HG02870 (cell line): ENCODE results near the gene TIMM50.
"Not testable (repeated sequence)": the region's sequence is repeated elsewhere in the genome, so short reads cannot be mapped to it uniquely, and the experiment has no call there.

ENCODE experiments used
- ATAC-seq: cut with Tn5 transposase; IDR thresholded peaks from one replicate; pipeline ENCODE4 v1.9.1; 2021; ENCODE audit warnings: mild to moderate bottlenecking, moderate library complexity; ENCODE audit not compliant: unreplicated experiment

The TIMM50 gene

GRCh38 chr19:39469036-39469435 lies 11.6 kb upstream of the TIMM50 start:
- ATAC-seq = no peak

DNA sequence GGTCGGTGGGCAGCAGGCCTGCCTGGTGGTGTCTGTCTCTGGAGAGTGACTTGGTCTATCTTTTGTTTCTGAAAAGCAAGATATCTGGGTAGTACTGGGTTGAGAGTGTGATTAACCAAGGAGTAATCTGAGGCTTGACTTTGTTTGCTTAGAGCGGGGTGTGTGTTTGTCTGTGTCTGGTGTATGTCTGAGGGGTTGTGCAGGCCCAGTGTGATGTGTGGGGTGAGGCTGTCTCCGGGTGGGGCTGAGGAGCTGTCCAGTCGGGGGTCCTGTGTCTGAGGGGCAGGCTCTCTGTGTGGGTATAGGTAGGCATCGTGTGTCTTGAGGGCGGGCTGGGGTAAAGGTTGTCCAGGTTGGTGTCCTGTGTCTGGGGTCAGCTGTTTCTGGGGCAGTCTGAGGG lies 11.1 kb upstream of the TIMM50 start:
- ATAC-seq = no peak

- no peak for ATAC-seq
These were observed 9.8 kb upstream of the TIMM50 start for GRCh38 chr19:39470724-39471339.

DNA sequence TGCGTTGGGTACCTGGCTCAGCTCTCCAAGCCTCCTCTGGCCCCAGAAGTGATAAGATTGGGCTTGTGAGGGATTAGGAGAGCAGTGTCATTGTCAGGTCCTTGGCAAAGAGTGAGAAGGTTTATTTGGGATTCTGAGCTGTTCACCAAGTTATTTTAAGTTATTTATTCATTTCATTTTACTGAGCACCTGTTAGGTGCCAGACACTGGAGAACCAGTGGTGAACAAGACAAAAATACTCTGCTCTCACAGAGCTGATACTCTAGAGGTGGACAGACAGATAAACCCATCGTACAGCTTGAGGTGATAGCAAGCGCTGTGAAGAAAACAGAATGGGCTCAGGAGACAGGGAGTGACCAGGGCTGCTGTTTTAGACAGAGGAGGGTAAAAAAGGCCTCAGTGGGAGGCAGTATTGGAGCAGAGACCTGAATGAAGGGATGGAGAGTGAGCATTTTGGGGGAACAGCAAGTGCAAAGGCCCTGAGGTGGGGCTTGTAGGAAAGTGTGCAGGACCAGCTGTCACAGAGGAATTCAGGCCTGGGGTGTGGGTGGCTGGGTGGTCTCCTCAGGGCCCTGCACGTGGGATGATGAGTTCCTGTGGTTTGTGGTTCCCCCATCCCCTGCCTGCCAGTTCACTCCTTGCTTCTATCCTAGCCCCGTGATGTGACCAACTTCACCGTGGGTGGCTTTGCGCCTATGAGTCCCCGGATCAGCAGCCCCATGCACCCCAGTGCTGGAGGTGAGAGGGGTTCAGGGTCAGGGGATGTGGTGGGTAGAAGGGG lies 8.7 kb upstream of the TIMM50 start:
- ATAC-seq = no peak

GRCh38 chr19:39472746-39473442 lies 7.7 kb upstream of the TIMM50 start:
- ATAC-seq = no peak

DNA sequence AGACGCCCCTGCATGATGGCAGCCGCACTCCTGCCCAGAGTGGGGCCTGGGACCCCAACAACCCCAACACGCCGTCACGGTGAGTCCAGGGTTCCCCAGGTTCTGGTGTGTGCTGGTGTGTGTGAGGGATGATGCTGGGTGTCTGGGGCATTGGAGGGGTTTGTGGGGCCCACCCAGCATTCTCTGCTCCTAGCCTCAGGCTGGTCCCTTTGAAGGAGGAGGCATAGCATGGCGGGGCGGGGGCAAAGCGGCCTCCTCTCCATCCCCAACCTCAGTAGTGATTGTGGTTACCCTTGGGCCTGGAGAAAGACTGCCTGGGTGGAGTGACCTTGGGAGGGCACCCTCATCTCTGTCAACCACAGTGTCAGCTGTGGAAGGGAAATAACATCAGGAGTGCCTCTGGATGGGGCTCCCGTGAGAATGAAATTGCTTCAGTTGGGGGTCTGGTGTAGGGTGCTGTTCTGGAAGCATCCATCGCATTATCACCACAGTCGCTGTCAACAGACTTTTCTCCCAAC lies 7.1 kb upstream of the TIMM50 start:
- ATAC-seq = no peak

GRCh38 chr19:39474139-39474620 lies 6.5 kb upstream of the TIMM50 start:
- no peak for ATAC-seq

- no peak for ATAC-seq
These were observed 4.9 kb upstream of the TIMM50 start for GRCh38 chr19:39475748-39476147.

DNA sequence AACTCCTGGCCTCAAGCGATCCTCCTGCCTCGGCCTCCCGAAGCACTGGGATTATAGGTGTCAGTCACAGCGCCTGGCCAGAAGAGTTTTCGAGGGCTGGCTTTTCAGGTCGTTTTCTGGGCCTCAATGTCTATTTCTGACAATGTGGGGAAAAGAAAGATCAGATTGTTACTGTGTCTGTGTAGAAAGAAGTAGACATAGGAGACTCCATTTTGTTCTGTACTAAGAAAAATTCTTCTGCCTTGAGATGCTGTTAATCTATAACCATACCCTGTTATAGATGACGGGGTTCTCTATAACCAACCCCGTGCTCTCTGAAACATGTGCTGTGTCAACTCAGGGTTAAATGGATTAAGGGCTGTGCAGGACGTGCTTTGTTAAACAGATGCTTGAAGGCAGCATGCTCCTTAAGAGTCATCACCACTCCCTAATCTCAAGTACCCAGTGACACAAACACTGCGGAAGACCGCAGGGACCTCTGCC lies 1.3 kb upstream of the TIMM50 start:
- ATAC-seq = not testable (repeated sequence)

DNA sequence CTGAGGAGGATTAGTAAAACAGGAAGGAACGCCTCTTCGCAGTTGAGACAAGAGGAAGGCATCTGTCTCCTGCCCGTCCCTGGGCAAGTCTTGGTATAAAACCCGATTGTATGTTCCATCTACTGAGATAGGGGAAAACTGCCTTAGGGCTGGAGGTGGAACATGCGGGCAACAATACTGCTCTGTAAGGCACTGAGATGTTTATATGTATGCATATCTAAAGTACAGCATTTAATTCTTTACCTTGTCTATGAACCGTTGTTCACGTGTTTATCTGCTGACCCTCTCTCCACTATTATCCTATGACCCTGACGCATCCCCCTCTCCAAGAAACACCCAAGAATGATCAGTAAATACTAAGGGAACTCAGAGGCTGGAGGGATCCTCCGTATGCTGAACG lies 722 bp upstream of the TIMM50 start:
- no peak for ATAC-seq

- ATAC-seq = no peak
These were observed 549 bp downstream of the TIMM50 start for GRCh38 chr19:39481229-39481545.

GRCh38 chr19:39481676-39482075 lies 1.0 kb downstream of the TIMM50 start:
- ATAC-seq = no peak

DNA sequence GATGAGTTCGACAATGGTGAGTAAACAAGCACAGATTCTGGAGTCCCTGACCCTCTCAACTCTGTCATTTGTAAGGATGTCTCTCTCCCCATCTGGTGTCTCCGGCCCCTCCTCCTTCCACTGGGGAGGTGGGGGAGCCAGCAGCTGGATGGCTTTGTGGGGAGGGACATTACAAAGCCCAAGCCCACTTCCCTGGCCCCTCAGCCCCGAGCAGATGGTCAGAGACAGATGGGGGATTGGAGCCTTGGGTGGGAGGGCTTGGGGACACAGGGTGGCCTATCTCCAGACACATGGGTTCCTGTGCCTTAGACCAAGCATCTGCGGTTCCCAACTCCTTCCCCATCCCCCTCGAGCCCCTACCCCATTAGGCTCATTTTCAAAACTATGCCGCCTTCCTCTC lies 2.5 kb downstream of the TIMM50 start:
- no peak for ATAC-seq

DNA sequence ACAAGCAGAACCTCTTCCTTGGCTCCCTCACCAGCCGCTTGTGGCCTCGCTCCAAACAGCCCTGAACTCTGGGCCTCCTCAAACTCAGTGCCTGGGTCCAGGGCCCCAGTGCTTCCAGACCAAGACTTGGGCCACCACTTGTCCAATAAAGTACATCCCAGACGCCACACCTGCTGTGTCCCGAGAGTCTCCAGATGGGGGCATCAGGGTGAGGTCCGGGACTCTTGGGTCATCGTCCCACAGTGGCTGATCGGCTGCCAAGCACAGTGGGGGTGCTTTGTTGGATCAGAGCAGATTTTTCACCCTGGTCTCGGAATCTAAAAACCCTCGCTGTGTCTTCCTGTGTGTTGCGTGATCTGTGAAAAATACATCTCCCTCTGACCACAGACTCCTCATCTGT lies 9.1 kb downstream of the TIMM50 start:
- no peak for ATAC-seq

DNA sequence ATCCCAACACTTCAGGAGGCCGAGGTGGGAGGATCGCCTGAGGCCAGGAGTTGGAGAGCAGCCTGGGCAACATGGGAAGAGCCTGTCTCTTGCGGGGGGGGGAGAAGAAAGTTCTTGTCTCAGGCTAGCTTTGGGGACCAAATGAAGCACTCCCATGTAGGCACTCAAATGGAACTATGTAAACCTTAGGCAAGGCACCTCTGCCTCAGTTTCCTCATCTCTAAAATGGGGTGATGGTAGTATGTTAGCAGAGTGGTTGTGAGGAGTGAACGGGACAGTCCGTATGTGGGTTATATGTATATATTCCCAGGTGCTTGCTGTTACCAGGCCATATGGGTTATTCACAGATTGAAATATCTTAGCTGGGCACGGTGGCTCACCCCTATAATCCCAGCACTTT lies 11.6 kb downstream of the TIMM50 start:
- ATAC-seq = no peak

DNA sequence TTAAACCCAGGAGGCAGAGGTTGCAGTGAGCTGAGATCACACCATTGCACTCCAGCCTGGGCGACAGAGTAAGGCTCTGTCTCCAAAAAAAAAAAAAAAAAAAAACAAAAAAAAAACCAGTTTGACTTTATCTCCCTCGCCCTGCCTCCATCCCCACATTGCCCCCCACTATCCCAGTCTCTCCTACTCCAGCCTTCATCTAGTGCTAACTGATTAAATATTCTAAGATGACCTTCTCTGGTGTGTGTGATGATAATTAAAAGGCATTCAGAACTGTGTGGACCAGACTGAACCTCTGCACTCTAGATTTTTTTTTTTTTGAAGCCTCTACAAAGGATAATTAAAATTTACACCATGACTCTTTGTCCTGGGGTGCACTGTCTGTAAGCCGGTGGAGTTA lies 12.2 kb downstream of the TIMM50 start:
- ATAC-seq = no peak

- no peak for ATAC-seq
These were observed 14.0 kb downstream of the TIMM50 start for GRCh38 chr19:39494661-39495060.

DNA sequence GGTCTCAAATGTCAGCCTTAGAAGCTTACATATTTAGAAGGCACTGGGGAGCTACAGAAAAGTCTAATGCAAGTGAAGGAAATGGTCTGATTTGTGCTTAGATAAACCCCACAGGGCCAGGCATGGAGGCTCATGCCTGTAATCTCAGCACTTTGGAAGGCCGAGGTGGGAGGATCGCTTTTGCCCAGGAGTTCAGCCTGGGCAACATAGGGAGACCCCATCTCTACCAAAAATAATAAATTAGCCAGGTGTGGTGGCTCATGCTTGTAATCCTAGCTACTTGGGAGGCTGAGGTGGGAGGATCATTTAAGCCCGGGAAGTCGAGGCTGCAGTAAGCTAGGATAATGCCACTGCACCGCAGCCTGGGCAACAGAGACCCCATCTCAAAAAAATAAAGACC lies 15.4 kb downstream of the TIMM50 start:
- no peak for ATAC-seq

DNA sequence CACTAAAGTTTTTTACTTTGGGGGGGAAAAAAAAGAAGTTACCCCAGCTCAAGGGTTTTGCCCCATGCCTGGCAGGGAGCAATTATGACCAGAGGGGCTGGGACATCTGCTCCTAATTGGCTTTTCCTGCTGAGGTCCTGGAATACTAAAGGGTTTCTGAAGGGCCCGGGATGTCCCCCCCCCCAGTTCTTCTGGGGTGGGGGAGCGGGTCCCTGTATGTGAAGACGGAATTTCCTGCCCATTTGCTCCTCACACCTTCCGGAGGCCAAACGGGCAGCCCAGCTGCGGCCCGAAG lies 17.0 kb downstream of the TIMM50 start:
- ATAC-seq = no peak

DNA sequence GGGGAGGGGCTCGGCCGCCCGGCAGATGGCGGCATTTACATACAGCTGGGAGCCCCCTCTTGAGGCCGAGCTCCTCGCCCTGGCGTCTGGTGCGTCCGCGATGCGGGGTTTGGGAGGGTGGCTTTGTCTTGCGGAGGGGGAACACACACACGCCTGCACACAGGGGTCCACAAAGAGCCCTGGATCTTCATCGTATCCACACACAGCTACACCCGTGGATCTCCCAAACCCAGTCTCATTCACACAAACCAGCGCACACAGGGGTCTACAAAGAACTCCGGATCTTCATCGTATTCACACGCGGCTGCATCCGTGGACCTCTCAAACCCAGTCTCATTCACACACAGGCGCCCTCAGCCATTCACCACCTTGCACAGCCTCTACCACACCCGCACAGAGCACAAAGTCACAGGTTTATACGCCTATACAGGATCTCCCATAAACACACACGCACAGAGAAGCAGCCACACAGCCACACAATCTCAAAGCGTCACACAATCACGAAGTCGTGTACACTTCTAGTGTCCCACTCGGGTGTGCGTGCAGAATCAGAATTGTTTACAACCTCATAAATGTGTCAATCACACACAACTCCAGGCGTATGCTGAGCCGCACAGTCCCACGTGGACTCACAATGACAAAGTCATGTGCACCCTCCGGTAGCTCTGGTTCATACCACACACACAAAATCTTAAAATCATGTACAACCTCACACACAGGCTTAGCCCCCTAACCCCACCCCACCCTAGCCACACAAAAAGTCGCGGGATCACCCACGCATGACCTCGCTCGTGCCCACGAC lies 17.6 kb downstream of the TIMM50 start:
- ATAC-seq = no peak
